Peyer's patch (tissue), 4 donors: ENCODE results near the gene SOBP. TPM values are rescaled to one million over a fixed set of nuclear protein-coding genes. Genes with fewer than 3 reads are reported as not detected.

ENCODE experiments used
- DNase-seq, 3 donors: peaks; one replicate each; pipeline ENCODE4 v3.0.0-alpha.2; 2017 to 2019
- H3K27ac ChIP-seq, 4 donors: fragments of 200-600 bp; sonication (generic); one replicate each; pipeline ENCODE4 v1.5.1; 2016 to 2019
- H3K27me3 ChIP-seq, 2 donors: fragments of 200-600 bp; sonication (generic); one replicate each; pipeline ENCODE4 v1.5.1; 2019
- H3K36me3 ChIP-seq, 3 donors: fragments of 200-600 bp; sonication (generic); one replicate each; pipeline ENCODE4 v1.5.1; 2016 to 2019
- H3K4me1 ChIP-seq, 4 donors: fragments of 200-600 bp; sonication (generic); one replicate each; pipeline ENCODE4 v1.5.1; 2016 to 2019
- H3K4me3 ChIP-seq, 4 donors: fragments of 200-600 bp; sonication (generic); 1 replicate in 3 of 4; 2 replicates in 1 of 4; pipeline ENCODE4 v1.5.1; 2016 to 2019; ENCODE audit warnings: mild to moderate bottlenecking in 1 of 4
- H3K9me3 ChIP-seq, 4 donors: fragments of 200-600 bp; sonication (generic); one replicate each; pipeline ENCODE4 v1.5.1; 2016 to 2019; ENCODE audit warnings: mild to moderate bottlenecking in 1 of 4
- POLR2A ChIP-seq, 2 donors: fragments of 450-650 bp; IDR thresholded peaks; one replicate each; pipeline ENCODE4 v1.5.1; 2017; ENCODE audit warnings: antibody characterized with exemption in 2 of 2, mild to moderate bottlenecking in 2 of 2, moderate library complexity in 2 of 2
- total RNA-seq, 4 donors: library from RNA; depleted of rRNA; stranded (reverse); fragments of >200 nt; gene quantifications; one replicate each; pipeline ENCODE4 v1.1.0, GENCODE V29; 2016
- TF ChIP-seq, protein P1 (sequence below), 6 experiments: fragments of 450-650 bp in 4 of 6; fragments of 200-600 bp in 2 of 6; sonication (generic) in 1 of 6; IDR thresholded peaks; one replicate each; pipeline ENCODE4 v1.5.1; 2017 to 2019; ENCODE audit warnings: antibody characterized with exemption in 6 of 6, mild to moderate bottlenecking in 3 of 6, moderate library complexity in 1 of 6

Gene SOBP
- total RNA-seq, result 10 to 100 TPM in 1 of 4 donors, 1 to 10 TPM in 2, under 1 TPM in 1; 0.35 to 13.2 (median 1.8) TPM

GRCh38 chr6:107489636-107490565, at the start of gene SOBP:
SOBP (plus strand) TSS chr6:107490117; CDS start chr6:107490617, 500 bp downstream.
- H3K27me3 ChIP-seq, result peaks cover 0 to 29% of the 10 kb centered on the region in 2 donors
- peaks cover 0 to 38% (median 12%) of the 10 kb centered on the region in 4 donors for H3K4me1 ChIP-seq
- H3K9me3 ChIP-seq, result no peaks in the 10 kb centered on the region
- H3K36me3 ChIP-seq, result no peaks in the 10 kb centered on the region
- peak; percentile 30 to 60 (median 56) for DNase-seq
- peak within 1 kb of the TSS; percentile 33 to 85 (median 71) for H3K27ac ChIP-seq
- peak within 1 kb of the TSS; percentile 37 to 75 (median 68) for H3K4me3 ChIP-seq
- TF ChIP-seq POLR2A (IDR thresholded peaks at IDR 0.05), result no peak
- TF ChIP-seq, protein P1, sequence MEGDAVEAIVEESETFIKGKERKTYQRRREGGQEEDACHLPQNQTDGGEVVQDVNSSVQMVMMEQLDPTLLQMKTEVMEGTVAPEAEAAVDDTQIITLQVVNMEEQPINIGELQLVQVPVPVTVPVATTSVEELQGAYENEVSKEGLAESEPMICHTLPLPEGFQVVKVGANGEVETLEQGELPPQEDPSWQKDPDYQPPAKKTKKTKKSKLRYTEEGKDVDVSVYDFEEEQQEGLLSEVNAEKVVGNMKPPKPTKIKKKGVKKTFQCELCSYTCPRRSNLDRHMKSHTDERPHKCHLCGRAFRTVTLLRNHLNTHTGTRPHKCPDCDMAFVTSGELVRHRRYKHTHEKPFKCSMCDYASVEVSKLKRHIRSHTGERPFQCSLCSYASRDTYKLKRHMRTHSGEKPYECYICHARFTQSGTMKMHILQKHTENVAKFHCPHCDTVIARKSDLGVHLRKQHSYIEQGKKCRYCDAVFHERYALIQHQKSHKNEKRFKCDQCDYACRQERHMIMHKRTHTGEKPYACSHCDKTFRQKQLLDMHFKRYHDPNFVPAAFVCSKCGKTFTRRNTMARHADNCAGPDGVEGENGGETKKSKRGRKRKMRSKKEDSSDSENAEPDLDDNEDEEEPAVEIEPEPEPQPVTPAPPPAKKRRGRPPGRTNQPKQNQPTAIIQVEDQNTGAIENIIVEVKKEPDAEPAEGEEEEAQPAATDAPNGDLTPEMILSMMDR (IDR thresholded peaks at IDR 0.05), result no peak

DNA sequence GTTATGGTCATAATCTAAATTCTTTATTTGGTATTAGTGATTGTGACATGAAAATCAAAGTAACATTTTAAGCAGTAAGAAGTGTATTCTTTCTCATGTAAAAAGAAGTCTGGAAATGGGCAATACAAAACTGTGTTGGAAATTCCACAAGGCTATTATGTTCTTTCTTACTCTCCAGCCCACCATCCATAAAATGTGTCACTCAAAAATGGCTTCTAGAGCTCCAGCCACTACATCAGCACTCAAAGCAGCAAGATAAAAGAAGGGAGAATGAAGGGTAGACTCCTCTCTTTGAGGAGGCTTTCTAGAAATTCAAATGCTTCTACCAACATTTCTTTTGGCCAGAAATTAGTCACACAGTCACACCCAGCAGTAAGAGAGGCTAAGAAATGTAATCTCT, 49.0 kb upstream of the SOBP start:
- DNase-seq, result no peak
- Histone ChIP-seq H3K9me3 (no peaks in the 10 kb centered on the region), H3K27ac (no peak overlapping the region), H3K27me3 (no peaks in the 10 kb centered on the region), H3K4me3 (no peak overlapping the region), H3K4me1 (no peaks in the 10 kb centered on the region), H3K36me3 (no peaks in the 10 kb centered on the region)
- no peak for TF ChIP-seq POLR2A (IDR thresholded peaks at IDR 0.05)

- no peak for TF ChIP-seq POLR2A (IDR thresholded peaks at IDR 0.05)
- TF ChIP-seq, protein P1 (IDR thresholded peaks at IDR 0.05), result no peak
- no peak overlapping the region for H3K27ac ChIP-seq
- H3K9me3 ChIP-seq, result no peaks in the 10 kb centered on the region
- no peak for DNase-seq
- H3K4me3 ChIP-seq, result no peak overlapping the region
- no peaks in the 10 kb centered on the region for H3K36me3 ChIP-seq
- no peaks in the 10 kb centered on the region for H3K27me3 ChIP-seq
- H3K4me1 ChIP-seq, result no peaks in the 10 kb centered on the region
These were observed 48.2 kb upstream of the SOBP start for GRCh38 chr6:107441682-107442081.

- Histone ChIP-seq H3K4me1 (no peaks in the 10 kb centered on the region), H3K27me3 (no peaks in the 10 kb centered on the region), H3K4me3 (no peak overlapping the region), H3K9me3 (peaks cover 0 to 9% (median 4%) of the 10 kb centered on the region in 4 donors), H3K27ac (no peak overlapping the region), H3K36me3 (no peaks in the 10 kb centered on the region)
- no peak for DNase-seq
- TF ChIP-seq POLR2A (IDR thresholded peaks at IDR 0.05), result no peak
- TF ChIP-seq, protein P1 (IDR thresholded peaks at IDR 0.05), result no peak
These were observed 46.8 kb upstream of the SOBP start for GRCh38 chr6:107442938-107443607.

DNA sequence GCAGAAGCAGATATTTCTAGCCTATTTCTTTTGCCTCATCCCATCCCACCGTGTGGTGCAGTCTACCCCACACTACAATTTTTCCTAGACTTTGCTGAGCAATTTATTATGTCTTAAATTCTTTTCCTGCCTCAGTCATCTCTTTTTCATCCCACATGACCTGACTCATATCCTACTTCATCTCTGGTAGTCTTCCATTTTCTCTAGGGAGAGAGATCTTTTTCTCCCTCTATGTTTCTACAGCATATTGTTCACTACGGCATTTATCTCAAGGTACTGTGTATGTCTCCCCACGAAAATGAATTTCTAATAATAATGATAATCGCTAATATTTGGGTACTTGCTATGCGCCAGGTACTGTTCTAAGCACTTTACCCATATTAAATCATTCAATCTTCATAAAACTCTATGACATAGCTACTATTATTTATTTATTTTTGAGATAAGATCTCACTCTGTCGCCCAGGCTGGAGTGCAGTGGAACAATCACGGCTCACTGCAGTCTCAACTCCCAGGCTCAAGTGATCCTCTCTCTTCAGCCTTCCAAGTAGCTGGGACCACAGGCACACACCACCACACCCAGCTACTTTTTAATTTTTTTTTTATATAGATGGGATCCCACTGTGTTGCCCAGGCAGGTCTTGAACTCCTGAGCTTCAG, 46.2 kb upstream of the SOBP start:
- H3K4me3 ChIP-seq, result no peak overlapping the region
- peaks cover 0 to 13% (median 6%) of the 10 kb centered on the region in 4 donors for H3K9me3 ChIP-seq
- no peak overlapping the region for H3K27ac ChIP-seq
- no peaks in the 10 kb centered on the region for H3K4me1 ChIP-seq
- no peaks in the 10 kb centered on the region for H3K27me3 ChIP-seq
- DNase-seq, result no peak
- TF ChIP-seq, protein P1 (IDR thresholded peaks at IDR 0.05), result no peak
- no peak for TF ChIP-seq POLR2A (IDR thresholded peaks at IDR 0.05)
- no peaks in the 10 kb centered on the region for H3K36me3 ChIP-seq
